ENCODE measurements around the gene RCBTB2. TPM values are rescaled to one million over a fixed set of nuclear protein-coding genes. Genes with fewer than 3 reads are reported as not detected.

The RCBTB2 gene
- total RNA-seq, 1 experiment from 2014 or later: 11.7 TPM

DNA sequence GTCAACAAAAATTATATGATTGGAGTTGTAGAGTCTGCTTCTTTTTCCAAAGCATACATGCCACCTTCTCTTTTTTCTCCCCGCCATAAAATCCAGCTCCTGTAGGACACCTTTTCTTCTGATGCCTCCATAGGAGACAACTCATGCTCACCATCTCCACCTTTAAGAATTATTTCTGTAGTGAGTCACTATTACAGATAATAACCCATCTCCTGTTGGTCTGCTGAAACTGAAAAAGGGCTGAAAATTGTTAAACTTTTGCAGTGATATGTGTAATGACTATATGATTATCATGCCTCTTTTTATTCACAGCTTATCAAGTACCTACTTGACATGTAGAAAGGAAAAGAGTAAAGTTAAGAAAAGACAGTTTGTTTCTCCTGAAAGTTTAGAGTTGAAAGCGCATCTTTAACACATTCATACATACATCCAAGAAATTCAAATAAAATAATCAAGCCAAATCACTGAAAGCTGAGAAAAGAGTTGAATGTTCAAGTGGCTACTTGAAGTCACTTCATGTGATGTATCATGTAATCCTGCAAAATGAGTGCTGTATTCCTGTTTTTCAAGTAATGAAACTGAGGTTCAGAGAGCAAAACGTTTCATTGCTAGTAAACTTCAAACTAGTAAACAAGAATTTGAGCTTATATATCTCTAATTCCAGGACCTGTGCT lies 84.5 kb downstream of the RCBTB2 start:
- Histone ChIP-seq H3K4me2 (ENCODE audit: insufficient read depth, insufficient read length, low read length) (no peak overlapping the region), H3K4ac (ENCODE audit: low read depth, low read length) (no peak overlapping the region), H3K27me3 (ENCODE audit: insufficient read depth, low read length) (no peaks in the 10 kb centered on the region), H3K27ac (ENCODE audit: insufficient read length, low read depth, low read length) (no peak overlapping the region), H2BK15ac (ENCODE audit: low read depth, low read length) (no peak overlapping the region), H4K20me1 (ENCODE audit: control insufficient read depth, insufficient read depth, insufficient read length) (no peaks in the 10 kb centered on the region), H3K23ac (ENCODE audit: insufficient read length, low read depth, low read length) (no peak overlapping the region), H4K8ac (replicated peaks; ENCODE audit: insufficient read length, low read depth, low read length) (no peak overlapping the region), H2BK5ac (ENCODE audit: insufficient read length, low read length) (no peak overlapping the region), H3K9ac (ENCODE audit: extremely low read depth, insufficient read length, low read length) (no peak overlapping the region), H2AFZ (ENCODE audit: low read length) (no peak overlapping the region), H2BK12ac (ENCODE audit: insufficient read length, low read depth, low read length) (no peak overlapping the region), H3K9me3 (ENCODE audit: control insufficient read depth, low read depth, low read length) (no peaks in the 10 kb centered on the region), H3K14ac (ENCODE audit: insufficient read depth, low read length) (no peak overlapping the region), H2AK5ac (ENCODE audit: insufficient read length, low read length) (no peak overlapping the region), H4K91ac (ENCODE audit: insufficient read length, low read depth, low read length) (no peak overlapping the region), H2BK120ac (ENCODE audit: low read depth, low read length, poor library complexity, severe bottlenecking) (no peak overlapping the region), H3K18ac (ENCODE audit: insufficient read length, low read depth, low read length) (no peak overlapping the region), H3K79me1 (ENCODE audit: insufficient read depth, low read depth, low read length, poor library complexity, severe bottlenecking) (no peaks in the 10 kb centered on the region), H3K4me1 (ENCODE audit: insufficient read depth, low read length) (no peaks in the 10 kb centered on the region), H3K23me2 (ENCODE audit: insufficient read length, low read depth, low read length, poor library complexity, severe bottlenecking) (no peaks in the 10 kb centered on the region), H4K5ac (ENCODE audit: insufficient read length, low read depth, low read length) (no peak overlapping the region), H3K79me2 (ENCODE audit: insufficient read depth, low read length) (no peaks in the 10 kb centered on the region), H3T11ph (ENCODE audit: low read length) (no peak overlapping the region), H2BK20ac (ENCODE audit: low read depth, low read length, poor library complexity, severe bottlenecking) (no peak overlapping the region), H3K56ac (ENCODE audit: insufficient read length, low read depth, low read length) (no peak overlapping the region)
- TF ChIP-seq, protein P1, sequence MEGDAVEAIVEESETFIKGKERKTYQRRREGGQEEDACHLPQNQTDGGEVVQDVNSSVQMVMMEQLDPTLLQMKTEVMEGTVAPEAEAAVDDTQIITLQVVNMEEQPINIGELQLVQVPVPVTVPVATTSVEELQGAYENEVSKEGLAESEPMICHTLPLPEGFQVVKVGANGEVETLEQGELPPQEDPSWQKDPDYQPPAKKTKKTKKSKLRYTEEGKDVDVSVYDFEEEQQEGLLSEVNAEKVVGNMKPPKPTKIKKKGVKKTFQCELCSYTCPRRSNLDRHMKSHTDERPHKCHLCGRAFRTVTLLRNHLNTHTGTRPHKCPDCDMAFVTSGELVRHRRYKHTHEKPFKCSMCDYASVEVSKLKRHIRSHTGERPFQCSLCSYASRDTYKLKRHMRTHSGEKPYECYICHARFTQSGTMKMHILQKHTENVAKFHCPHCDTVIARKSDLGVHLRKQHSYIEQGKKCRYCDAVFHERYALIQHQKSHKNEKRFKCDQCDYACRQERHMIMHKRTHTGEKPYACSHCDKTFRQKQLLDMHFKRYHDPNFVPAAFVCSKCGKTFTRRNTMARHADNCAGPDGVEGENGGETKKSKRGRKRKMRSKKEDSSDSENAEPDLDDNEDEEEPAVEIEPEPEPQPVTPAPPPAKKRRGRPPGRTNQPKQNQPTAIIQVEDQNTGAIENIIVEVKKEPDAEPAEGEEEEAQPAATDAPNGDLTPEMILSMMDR (conservative IDR thresholded peaks at IDR 0.05): no peak
- DNase-seq: no peak
- Mint-ChIP-seq H3K9me3 (peaks cover 0 to 3% of the 10 kb centered on the region in 2 experiments; a peak in 2 of 5 replicates), H3K36me3 (ENCODE audit: insufficient read depth in 1 of 3, low read depth in 3 of 3) (peaks cover 0 to 8% (median 3%) of the 10 kb centered on the region in 3 experiments; a peak in 4 of 7 replicates), H3K4me1 (peaks cover 3 to 4% of the 10 kb centered on the region in 2 experiments), H3K27ac (no peak overlapping the region), H3K4me3 (no peak overlapping the region), H3K27me3 (ENCODE audit: low read depth) (no peaks in the 10 kb centered on the region; the same call in 1 of the 2 replicates)
- WGBS (ENCODE audit: extremely low coverage, insufficient read length, low lambda C conversion rate): no CpG with 5 or more reads among the region's 3 CpGs

All from H9 (cell line).